ENCODE results near the gene SLC40A1. TPM values are rescaled to one million over a fixed set of nuclear protein-coding genes. Genes with fewer than 3 reads are reported as not detected.

Gene SLC40A1
- total RNA-seq, 2 donors from 2014 or later: 76.5 to 118 TPM

DNA sequence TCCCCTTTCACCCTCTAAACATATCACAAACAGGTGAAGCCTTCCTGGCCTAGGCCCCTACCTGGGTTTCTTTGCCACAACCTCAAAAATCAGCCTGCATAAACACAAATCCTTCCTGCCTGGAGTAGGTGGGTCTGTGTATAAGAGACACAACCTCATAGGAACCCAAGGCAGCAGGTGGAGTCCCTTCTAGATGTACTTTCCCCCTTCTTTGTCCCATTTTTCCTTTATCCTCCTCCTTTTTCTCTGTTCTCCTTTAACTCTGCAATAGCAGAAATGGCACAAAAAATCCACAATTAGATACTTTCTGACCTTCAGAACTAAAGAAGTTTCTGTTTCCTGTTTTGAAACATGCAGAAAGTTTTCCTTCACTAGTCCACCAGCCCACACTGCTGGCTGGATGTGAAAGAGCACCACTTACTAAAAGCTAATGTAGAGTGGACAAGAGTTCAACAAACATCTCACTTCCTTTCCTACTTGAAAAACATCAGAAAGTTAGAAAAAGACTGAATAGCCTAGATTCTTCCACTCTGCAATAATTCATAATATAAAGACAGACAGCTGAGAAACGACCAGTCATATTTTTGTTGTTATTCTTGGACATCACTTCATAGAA is 11.2 kb downstream of the SLC40A1 start:
- no peaks in the 10 kb centered on the region for H3K9me3 ChIP-seq
- H3K4me3 ChIP-seq: peak overlapping the region; percentile 12
- no peaks in the 10 kb centered on the region for H3K27me3 ChIP-seq (replicated peaks; ENCODE audit: insufficient read depth)
- peak overlapping the region; percentile 41 to 86 for H3K27ac ChIP-seq
- ATAC-seq (ENCODE audit: insufficient number of reproducible peaks, low FRiP score, low read depth) (peak; percentile 49), DNase-seq (ENCODE audit: low spot score) (no peak)
- H3K4me1 ChIP-seq (ENCODE audit: control insufficient read depth in 1 of 2, low read depth in 2 of 2): peaks cover 41 to 93% of the 10 kb centered on the region in 2 donors
- peaks cover 22% of the 10 kb centered on the region for H3K36me3 ChIP-seq
- no peak for TF ChIP-seq CTCF (IDR thresholded peaks at IDR 0.05)

GRCh38 chr2:189566046-189566445 is 14.5 kb downstream of the SLC40A1 start:
- H3K27ac ChIP-seq: peak overlapping the region; percentile 55 to 86
- no peak overlapping the region for H3K4me3 ChIP-seq
- peaks cover 44 to 89% of the 10 kb centered on the region in 2 donors for H3K4me1 ChIP-seq (ENCODE audit: control insufficient read depth in 1 of 2, low read depth in 2 of 2)
- DNase-seq (ENCODE audit: low spot score): no peak
- H3K27me3 ChIP-seq (replicated peaks; ENCODE audit: insufficient read depth): no peaks in the 10 kb centered on the region
- ATAC-seq (ENCODE audit: insufficient number of reproducible peaks, low FRiP score, low read depth): peak; percentile 72
- H3K36me3 ChIP-seq: peaks cover 23% of the 10 kb centered on the region
- H3K9me3 ChIP-seq: no peaks in the 10 kb centered on the region
- no peak for TF ChIP-seq CTCF (IDR thresholded peaks at IDR 0.05)

DNA sequence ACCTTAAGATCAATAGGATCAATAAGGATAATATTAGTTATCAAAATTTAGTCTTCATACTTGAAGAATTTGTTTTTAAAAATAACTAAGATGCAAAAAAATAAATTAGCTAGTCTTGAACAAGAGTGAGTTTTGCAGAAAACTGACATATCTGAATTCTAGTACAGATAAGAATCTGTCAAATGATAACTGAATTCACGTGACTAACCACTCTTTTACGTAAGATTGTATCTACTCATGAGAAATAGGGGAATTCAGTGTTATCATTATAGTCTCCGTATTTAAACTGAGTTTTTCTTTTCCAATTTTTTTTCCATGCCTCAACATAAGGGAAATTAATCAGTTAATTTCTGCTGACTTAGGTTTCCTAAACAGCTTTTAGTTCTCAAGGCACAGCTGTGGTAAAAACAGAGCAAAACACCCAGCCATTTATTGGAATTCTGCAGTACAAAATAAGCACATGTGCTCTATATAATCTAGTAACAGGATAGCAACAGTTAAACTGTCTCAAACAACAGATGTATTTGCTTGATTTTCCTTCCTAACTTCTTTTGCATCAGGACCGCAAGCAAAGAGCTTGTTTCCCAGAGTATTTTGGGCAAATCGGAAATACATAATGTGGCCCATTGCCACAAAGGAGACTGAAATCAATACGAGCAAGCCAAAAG is 19.1 kb downstream of the SLC40A1 start:
- H3K9me3 ChIP-seq: no peaks in the 10 kb centered on the region
- no peak for TF ChIP-seq CTCF (IDR thresholded peaks at IDR 0.05)
- peak overlapping the region; percentile 36 for H3K4me3 ChIP-seq
- DNase-seq (ENCODE audit: low spot score) (no peak), ATAC-seq (ENCODE audit: insufficient number of reproducible peaks, low FRiP score, low read depth) (no peak)
- no peaks in the 10 kb centered on the region for H3K27me3 ChIP-seq (replicated peaks; ENCODE audit: insufficient read depth)
- peaks cover 20% of the 10 kb centered on the region for H3K36me3 ChIP-seq
- H3K4me1 ChIP-seq (ENCODE audit: control insufficient read depth in 1 of 2, low read depth in 2 of 2): peaks cover 56 to 90% of the 10 kb centered on the region in 2 donors
- peak overlapping the region; percentile 48 to 60 for H3K27ac ChIP-seq

- no peak for TF ChIP-seq CTCF (IDR thresholded peaks at IDR 0.05)
- Histone ChIP-seq H3K27me3 (replicated peaks; ENCODE audit: insufficient read depth) (no peaks in the 10 kb centered on the region), H3K4me1 (ENCODE audit: control insufficient read depth in 1 of 2, low read depth in 2 of 2) (peaks cover 55 to 90% of the 10 kb centered on the region in 2 donors), H3K36me3 (peaks cover 16% of the 10 kb centered on the region), H3K9me3 (no peaks in the 10 kb centered on the region), H3K27ac (peak overlapping the region; percentile 48 to 86), H3K4me3 (no peak overlapping the region)
- no peak for ATAC-seq (ENCODE audit: insufficient number of reproducible peaks, low FRiP score, low read depth)
- no peak for DNase-seq (ENCODE audit: low spot score)
Observed at GRCh38 chr2:189560273-189560586, 20.4 kb downstream of the SLC40A1 start.

- Histone ChIP-seq H3K36me3 (peaks cover 11% of the 10 kb centered on the region), H3K4me3 (no peak overlapping the region), H3K9me3 (no peaks in the 10 kb centered on the region), H3K4me1 (ENCODE audit: control insufficient read depth in 1 of 2, low read depth in 2 of 2) (peaks cover 52 to 88% of the 10 kb centered on the region in 2 donors), H3K27me3 (replicated peaks; ENCODE audit: insufficient read depth) (no peaks in the 10 kb centered on the region), H3K27ac (peak overlapping the region; percentile 48 to 86)
- no peak for TF ChIP-seq CTCF (IDR thresholded peaks at IDR 0.05)
- no peak for DNase-seq (ENCODE audit: low spot score)
- ATAC-seq (ENCODE audit: insufficient number of reproducible peaks, low FRiP score, low read depth): no peak
Observed at GRCh38 chr2:189559579-189560272, 20.9 kb downstream of the SLC40A1 start.
